Measurements from ENCODE around the gene INPP5F.

INPP5F gene, protein sequence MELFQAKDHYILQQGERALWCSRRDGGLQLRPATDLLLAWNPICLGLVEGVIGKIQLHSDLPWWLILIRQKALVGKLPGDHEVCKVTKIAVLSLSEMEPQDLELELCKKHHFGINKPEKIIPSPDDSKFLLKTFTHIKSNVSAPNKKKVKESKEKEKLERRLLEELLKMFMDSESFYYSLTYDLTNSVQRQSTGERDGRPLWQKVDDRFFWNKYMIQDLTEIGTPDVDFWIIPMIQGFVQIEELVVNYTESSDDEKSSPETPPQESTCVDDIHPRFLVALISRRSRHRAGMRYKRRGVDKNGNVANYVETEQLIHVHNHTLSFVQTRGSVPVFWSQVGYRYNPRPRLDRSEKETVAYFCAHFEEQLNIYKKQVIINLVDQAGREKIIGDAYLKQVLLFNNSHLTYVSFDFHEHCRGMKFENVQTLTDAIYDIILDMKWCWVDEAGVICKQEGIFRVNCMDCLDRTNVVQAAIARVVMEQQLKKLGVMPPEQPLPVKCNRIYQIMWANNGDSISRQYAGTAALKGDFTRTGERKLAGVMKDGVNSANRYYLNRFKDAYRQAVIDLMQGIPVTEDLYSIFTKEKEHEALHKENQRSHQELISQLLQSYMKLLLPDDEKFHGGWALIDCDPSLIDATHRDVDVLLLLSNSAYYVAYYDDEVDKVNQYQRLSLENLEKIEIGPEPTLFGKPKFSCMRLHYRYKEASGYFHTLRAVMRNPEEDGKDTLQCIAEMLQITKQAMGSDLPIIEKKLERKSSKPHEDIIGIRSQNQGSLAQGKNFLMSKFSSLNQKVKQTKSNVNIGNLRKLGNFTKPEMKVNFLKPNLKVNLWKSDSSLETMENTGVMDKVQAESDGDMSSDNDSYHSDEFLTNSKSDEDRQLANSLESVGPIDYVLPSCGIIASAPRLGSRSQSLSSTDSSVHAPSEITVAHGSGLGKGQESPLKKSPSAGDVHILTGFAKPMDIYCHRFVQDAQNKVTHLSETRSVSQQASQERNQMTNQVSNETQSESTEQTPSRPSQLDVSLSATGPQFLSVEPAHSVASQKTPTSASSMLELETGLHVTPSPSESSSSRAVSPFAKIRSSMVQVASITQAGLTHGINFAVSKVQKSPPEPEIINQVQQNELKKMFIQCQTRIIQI

DNA sequence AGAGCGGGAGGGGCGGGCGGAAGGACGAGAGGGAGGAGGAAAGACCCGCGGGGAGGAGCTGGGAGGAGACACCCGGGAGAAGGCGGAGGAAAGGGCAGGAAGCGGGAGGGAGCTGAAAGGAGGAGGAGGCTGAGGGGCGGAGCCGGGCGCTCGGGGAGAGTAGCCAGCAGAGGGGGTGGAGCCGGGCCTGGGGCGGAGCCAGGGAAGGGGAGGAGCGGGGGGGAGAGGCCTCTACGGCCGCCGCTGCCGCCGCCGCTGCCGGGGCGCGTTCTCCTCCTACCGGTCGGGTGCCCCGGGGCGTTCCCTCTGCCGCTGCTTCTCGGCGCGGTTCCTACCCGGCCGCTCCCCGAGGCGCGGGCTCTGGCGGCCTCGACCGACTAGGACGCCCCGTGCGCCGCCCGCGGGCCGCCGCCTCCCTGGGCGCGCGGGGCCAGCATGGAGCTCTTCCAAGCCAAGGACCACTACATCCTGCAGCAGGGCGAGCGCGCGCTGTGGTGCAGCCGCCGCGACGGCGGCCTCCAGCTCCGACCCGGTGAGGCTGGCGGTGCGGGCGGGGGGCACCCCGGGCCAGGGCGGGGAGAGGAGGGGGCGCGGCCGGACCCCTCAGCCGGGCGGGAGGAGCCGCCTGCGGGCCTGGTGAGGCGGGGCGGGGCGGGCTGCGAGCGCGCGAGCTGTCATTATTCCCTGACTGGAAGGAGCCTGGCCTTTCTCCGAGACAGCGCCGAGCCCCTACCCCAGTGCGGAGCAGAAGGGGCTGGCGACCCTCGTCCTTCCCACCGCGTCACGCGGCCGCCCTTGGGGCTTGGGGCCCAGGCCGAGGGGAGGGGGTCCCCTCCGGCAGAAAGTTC is at the start of gene INPP5F:
Gene INPP5F (plus strand): TSS at position 223 of the 848 bp plus-strand sequence. CDS start 213 bp downstream, at position 436.
- peak within 1 kb of the TSS; percentile 79 for H3K27ac Mint-ChIP-seq
- no peaks in the 10 kb centered on the region for H3K27me3 Mint-ChIP-seq
- H3K4me1 Mint-ChIP-seq (ENCODE audit: low read depth) = peaks cover 33% of the 10 kb centered on the region
- H3K4me3 Mint-ChIP-seq = peak within 1 kb of the TSS; percentile 94
- peaks cover 2% of the 10 kb centered on the region for H3K36me3 Mint-ChIP-seq
- H3K9me3 Mint-ChIP-seq (ENCODE audit: low read depth) = no peaks in the 10 kb centered on the region

DNA sequence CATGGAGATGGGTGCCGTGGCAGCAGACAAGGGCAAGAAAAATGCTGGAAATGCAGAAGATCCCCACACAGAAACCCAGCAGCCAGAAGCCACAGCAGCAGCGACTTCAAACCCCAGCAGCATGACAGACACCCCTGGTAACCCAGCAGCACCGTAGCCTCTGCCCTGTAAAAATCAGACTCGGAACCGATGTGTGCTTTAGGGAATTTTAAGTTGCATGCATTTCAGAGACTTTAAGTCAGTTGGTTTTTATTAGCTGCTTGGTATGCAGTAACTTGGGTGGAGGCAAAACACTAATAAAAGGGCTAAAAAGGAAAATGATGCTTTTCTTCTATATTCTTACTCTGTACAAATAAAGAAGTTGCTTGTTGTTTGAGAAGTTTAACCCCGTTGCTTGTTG is 48.7 kb upstream of the INPP5F start:
- Mint-ChIP-seq H3K36me3 (peaks cover 11% of the 10 kb centered on the region), H3K27ac (no peak overlapping the region), H3K4me1 (ENCODE audit: low read depth) (peaks cover 16% of the 10 kb centered on the region), H3K27me3 (no peaks in the 10 kb centered on the region), H3K4me3 (no peak overlapping the region), H3K9me3 (ENCODE audit: low read depth) (no peaks in the 10 kb centered on the region)

DNA sequence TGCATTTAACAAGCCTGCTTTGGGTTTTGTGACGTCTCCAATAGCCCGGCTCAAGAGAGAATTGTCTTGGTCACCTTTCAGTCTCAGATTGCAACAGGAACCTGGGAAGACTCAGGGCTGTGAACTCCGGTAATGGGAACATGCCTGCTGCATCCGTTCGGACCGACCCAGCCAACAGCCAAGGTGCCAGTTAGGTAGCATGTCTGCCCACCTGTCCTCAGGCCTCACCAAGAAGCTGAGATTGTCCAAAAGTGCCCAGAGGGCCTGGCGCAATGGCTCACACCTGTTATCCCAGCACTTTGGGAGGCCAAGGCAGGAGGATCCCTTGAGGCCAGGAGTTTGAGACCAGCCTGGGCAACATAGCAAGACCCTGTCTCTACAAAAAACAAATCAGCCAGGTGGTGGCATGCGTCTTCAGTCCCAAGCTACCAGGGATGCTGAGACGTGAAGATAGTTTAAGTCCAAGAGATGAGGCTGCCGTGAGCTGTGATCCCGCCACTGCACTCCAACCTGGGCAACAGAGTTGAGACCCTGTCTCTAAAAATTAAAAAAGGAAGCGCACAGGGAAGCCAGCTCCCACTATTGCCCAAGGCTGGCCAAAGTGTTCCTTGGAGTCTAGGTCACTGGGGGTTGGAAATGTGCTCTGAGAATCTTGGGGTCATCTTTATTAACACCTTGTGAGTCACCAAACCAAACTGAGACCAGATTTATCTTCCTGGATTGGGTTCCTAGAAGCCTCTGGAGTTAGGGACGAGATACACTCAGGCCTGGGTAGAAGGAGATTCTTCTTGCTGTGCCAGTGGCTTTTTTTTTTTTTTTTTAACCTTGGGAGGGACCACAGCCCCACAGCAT is 47.7 kb upstream of the INPP5F start:
- Mint-ChIP-seq H3K9me3 (ENCODE audit: low read depth) (no peaks in the 10 kb centered on the region), H3K27ac (no peak overlapping the region), H3K4me3 (no peak overlapping the region), H3K36me3 (peaks cover 9% of the 10 kb centered on the region), H3K4me1 (ENCODE audit: low read depth) (peaks cover 20% of the 10 kb centered on the region), H3K27me3 (no peaks in the 10 kb centered on the region)

DNA sequence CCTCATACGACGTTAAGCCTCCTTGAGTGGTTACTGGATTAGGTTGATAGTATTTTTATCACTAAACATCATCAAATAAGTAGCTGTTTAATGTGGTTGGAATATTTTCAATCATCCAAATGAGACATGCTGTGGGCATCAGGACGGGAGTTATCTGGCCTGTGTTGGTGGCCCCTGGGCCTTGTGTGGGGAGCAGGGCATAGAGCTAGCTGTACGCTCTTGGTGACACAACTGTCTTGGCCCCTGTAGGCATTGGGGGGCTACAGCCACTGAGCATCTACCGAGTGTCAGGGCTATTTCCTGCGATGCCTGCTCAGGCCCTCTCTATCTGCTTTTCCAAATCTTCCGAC is 46.4 kb upstream of the INPP5F start:
- Mint-ChIP-seq H3K4me3 (no peak overlapping the region), H3K4me1 (ENCODE audit: low read depth) (peaks cover 20% of the 10 kb centered on the region), H3K36me3 (peaks cover 5% of the 10 kb centered on the region), H3K9me3 (ENCODE audit: low read depth) (no peaks in the 10 kb centered on the region), H3K27me3 (no peaks in the 10 kb centered on the region), H3K27ac (no peak overlapping the region)

DNA sequence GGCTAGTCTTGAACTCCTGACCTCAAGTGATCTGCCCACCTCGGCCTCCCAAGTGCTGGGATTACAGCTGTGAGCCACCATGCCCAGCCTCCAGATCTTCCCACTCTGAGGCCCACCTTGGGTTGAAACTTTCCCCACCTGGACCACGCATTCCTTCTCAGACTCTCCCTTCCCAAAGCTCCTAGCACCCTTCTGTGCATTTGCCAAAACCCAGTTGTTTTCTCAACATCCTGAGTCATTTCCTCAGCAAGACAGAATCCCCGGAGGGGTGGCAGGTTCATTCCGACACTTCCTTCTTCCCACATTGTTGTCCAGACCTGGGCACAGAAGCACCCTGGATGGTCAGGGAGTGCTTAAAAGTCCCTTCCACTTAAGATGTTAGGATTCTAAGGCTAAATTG is 45.8 kb upstream of the INPP5F start:
- H3K9me3 Mint-ChIP-seq (ENCODE audit: low read depth) = no peaks in the 10 kb centered on the region
- H3K36me3 Mint-ChIP-seq = peaks cover 5% of the 10 kb centered on the region
- no peak overlapping the region for H3K27ac Mint-ChIP-seq
- no peaks in the 10 kb centered on the region for H3K27me3 Mint-ChIP-seq
- no peak overlapping the region for H3K4me3 Mint-ChIP-seq
- H3K4me1 Mint-ChIP-seq (ENCODE audit: low read depth) = peaks cover 20% of the 10 kb centered on the region

DNA sequence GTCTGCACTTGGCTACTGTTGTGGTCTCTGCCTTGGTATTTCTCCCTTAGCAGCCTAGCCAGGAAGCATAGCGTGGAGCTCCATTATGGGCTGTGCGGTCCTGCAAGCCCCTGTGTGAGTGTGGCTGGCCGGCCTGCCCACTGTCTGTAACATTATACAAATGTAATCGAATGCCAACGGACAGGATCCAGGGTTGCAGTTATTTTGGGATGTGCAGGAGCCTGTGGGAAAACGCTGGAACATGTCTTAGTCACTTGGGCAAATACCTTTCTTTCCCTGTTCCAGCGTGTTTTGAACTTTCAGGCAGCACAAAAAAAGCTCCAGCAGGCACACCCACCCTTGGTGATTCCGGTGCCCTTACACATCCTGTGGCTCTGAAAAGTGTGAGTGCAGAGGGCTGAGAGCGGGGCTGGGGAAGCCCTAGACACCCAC is 45.2 kb upstream of the INPP5F start:
- peaks cover 5% of the 10 kb centered on the region for H3K36me3 Mint-ChIP-seq
- H3K27me3 Mint-ChIP-seq = no peaks in the 10 kb centered on the region
- no peaks in the 10 kb centered on the region for H3K9me3 Mint-ChIP-seq (ENCODE audit: low read depth)
- H3K4me1 Mint-ChIP-seq (ENCODE audit: low read depth) = peaks cover 20% of the 10 kb centered on the region
- no peak overlapping the region for H3K4me3 Mint-ChIP-seq
- H3K27ac Mint-ChIP-seq = no peak overlapping the region

DNA sequence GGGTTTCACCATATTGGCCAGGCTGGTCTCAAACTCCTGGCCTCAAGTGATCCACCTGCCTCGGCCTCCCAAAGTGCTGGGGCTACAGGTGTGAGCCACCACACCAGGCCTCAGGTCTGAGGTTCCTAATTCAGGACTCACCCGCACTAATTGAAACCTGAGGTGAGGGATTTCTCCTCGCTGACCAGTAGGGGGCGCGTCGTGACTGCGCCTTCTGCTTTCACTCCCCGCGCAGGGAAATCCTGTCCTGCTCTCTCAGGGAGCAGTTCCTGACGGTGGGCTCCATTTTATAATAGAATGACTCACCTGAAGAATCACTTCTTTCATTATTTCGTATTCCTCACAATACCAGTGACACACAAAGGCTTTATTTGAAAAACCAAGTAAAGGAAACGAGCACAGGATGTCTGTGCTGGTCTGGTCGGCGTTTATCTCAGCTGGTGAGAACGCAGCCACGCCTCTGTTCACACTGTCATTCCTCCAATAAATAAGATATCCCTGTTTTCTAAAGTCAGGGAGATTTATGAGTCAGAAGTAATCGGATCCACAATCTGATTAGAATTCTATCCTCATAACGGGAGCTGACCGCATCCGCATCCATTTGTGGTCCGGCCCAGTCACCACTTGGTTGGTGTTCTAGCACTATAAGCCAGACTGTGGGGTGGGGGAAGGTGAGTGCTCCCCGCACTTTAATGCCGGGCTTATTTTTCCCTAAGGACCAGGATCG is 39.2 kb upstream of the INPP5F start:
- H3K9me3 Mint-ChIP-seq (ENCODE audit: low read depth) = no peaks in the 10 kb centered on the region
- H3K27ac Mint-ChIP-seq = peak overlapping the region; percentile 86
- H3K27me3 Mint-ChIP-seq = no peaks in the 10 kb centered on the region
- peaks cover 24% of the 10 kb centered on the region for H3K4me1 Mint-ChIP-seq (ENCODE audit: low read depth)
- peak overlapping the region; percentile 56 for H3K4me3 Mint-ChIP-seq
- peaks cover 3% of the 10 kb centered on the region for H3K36me3 Mint-ChIP-seq

DNA sequence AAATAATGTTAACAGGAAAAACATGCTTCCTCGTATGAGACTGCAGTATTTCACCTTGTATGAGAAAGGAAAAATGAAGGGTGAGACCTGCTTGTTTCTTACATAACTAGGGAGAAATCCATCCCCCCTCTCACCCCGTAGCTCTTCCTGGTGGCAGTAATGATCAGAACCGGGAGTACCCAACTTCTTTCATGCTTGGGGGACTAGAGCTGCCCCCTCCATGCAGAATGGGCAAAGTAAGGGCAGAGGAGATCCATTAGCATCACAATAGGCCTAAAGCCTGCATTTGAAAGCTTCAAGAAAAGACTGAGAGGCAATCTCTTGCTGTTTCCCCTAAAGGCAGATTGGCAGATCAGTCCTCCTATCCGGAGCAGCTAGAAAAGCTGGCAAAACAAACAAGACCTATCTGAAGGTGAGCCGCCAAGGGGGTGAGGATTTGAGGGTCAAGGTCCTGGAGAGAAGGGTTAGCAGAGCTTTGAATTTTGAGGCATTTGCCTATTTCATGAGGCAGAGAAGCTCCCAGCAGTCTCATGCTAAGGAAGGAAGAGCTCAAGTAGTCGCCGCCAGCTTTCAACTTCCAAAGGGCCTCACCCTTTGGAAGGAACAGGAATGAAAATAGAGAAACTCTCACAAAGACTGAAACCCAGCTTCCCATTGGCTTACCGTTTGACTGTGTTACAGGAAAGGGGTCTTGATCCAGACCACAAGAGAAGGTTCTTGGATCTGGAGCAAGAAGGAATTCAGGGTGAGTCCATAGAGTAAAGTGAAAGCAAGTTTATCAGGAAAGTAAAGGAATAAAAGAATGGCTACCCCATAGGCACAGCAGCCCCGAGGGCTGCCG is 38.4 kb upstream of the INPP5F start:
- Mint-ChIP-seq H3K9me3 (ENCODE audit: low read depth) (no peaks in the 10 kb centered on the region), H3K27ac (peak overlapping the region; percentile 86), H3K27me3 (no peaks in the 10 kb centered on the region), H3K4me1 (ENCODE audit: low read depth) (peaks cover 17% of the 10 kb centered on the region), H3K4me3 (peak overlapping the region; percentile 56), H3K36me3 (no peaks in the 10 kb centered on the region)

DNA sequence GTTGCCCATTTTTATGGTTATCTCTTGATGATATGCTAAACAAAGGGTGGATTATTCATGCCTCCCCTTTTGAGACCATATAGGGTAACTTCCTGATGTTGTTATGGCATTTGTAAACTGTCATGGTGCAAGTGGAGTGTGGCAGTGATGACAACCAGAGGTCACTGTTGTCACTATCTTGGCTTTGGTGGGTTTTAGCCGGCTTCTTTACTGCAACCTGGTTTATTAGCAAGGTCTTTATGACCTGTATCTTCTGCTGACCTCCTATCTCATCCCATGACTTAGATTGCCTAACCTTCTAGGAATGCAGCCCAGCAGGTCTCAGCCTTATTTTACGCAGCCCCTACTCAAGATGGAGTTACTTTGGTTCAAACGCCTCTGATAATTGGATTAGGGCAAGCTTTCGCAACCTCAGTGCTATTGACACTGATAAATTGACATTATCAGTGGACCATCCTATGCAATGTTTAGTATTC is 37.8 kb upstream of the INPP5F start:
- peaks cover 15% of the 10 kb centered on the region for H3K4me1 Mint-ChIP-seq (ENCODE audit: low read depth)
- no peak overlapping the region for H3K27ac Mint-ChIP-seq
- H3K36me3 Mint-ChIP-seq = no peaks in the 10 kb centered on the region
- H3K27me3 Mint-ChIP-seq = no peaks in the 10 kb centered on the region
- H3K4me3 Mint-ChIP-seq = no peak overlapping the region
- no peaks in the 10 kb centered on the region for H3K9me3 Mint-ChIP-seq (ENCODE audit: low read depth)

DNA sequence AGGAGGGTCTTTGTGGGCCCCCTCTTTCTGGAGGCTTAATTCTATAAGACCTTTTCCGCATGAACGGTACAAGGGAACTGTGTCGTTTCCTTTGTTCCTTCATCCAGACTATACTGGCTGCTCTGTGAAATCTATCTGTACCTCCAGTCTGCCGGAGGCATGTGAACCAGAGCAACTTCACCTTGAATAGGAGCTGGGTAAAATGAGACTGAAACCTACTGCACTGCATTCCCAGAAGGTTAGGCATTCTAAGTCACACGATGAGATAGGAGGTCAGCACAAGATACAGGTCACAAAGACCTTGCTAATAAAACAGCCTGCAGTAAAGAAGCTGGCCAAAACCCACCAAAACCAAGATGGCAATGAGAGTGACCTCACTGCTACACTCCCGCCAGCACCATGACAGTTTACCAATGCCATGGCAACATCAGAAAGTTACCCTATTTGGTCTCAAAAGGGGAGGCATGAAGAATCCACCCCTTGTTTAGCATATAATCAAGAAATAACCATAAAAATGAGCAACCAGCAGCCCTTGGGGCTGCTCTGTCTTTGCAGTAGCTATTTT is 36.8 kb upstream of the INPP5F start:
- Mint-ChIP-seq H3K36me3 (no peaks in the 10 kb centered on the region), H3K9me3 (ENCODE audit: low read depth) (no peaks in the 10 kb centered on the region), H3K27me3 (no peaks in the 10 kb centered on the region), H3K4me3 (no peak overlapping the region), H3K4me1 (ENCODE audit: low read depth) (peaks cover 15% of the 10 kb centered on the region), H3K27ac (no peak overlapping the region)

DNA sequence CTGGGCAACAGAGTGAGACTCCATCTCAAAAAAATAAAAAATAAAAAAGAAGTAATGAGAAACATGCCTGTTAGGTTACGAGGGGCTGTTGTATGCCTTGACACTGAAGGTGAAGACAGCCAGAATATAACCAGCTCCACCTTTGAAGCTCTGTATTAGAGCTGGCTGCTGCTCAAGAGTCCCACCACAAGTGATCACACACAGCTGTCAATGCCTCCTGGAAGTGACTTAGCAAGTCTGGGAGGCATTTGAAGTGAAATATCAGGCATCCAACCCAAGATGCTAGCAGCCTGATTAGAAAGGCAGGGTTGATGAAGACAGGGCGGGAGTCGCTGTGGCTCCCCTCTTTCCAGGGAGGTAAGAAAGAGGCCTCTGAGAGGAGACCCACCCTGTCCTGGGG is 34.1 kb upstream of the INPP5F start:
- Mint-ChIP-seq H3K4me3 (no peak overlapping the region), H3K9me3 (ENCODE audit: low read depth) (no peaks in the 10 kb centered on the region), H3K27ac (no peak overlapping the region), H3K36me3 (no peaks in the 10 kb centered on the region), H3K27me3 (no peaks in the 10 kb centered on the region), H3K4me1 (ENCODE audit: low read depth) (peaks cover 10% of the 10 kb centered on the region)

DNA sequence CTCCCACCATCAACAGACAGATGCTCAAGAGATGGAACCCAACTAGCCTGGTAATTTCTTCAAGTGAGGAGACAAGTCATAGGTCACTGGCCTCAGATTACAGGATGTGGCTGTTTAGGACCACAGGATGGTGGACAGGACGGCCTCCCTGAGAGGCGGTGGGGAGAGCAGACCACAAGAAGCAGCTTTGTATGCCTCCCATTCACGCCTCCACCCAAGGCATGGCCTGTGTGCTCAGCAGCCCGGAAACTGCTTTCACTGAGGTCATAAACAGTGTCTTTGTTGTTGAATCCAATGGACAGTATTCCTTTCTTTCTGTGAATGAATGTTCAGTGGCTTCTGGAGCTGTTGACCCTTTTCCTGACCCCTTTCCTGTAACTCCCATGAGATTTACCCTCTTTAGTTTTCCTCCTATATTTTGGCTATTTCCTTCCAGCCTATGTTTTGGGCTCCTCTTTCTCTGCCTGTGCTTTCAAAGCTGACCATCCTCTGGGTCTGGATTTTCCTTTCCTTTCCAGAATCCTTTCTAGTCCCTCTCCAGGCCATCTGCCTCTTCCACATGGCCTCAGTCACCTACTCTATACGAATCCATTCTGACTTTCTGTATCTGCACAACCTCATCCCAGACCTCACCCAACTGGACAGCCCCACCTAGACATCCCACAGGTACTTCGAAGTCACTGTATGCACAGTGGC is 32.4 kb upstream of the INPP5F start:
- Mint-ChIP-seq H3K27ac (no peak overlapping the region), H3K36me3 (no peaks in the 10 kb centered on the region), H3K4me3 (no peak overlapping the region), H3K9me3 (ENCODE audit: low read depth) (no peaks in the 10 kb centered on the region), H3K4me1 (ENCODE audit: low read depth) (no peaks in the 10 kb centered on the region), H3K27me3 (no peaks in the 10 kb centered on the region)

All from activated naive CD8-positive, alpha-beta T cell (primary cell).